AG04450 (cell line): ENCODE results near the gene S100A2. TPM values are rescaled to one million over a fixed set of nuclear protein-coding genes. Genes with fewer than 3 reads are reported as not detected.

ENCODE experiments used
- CTCF ChIA-PET: fragments of 300-600, 350-600 bp; formaldehyde crosslinking; extraction: SDS; loops from one replicate; lab custom pipeline; 2022; ENCODE audit warnings: antibody characterized with exemption, inconsistent platforms; lab: Charles Lee
- POLR2A ChIA-PET: fragments of 350-600 bp; formaldehyde crosslinking; extraction: SDS; loops from one replicate; lab custom pipeline; 2021; ENCODE audit warnings: antibody characterized with exemption, inconsistent platforms; lab: Yijun Ruan, JAX
- DNase-seq: peaks from one replicate; pipeline ENCODE4 v3.0.0-alpha.2; 2011; ENCODE audit warnings: low read depth, low spot score
- H3K27ac ChIP-seq: one replicate; pipeline ENCODE4 v1.5.1; 2012; ENCODE audit warnings: low read depth, low read length, control low read depth
- H3K27me3 ChIP-seq: one replicate; pipeline ENCODE4 v1.6.0; 2012; ENCODE audit warnings: low read length; ENCODE audit not compliant: control insufficient read depth, insufficient read depth
- H3K4me3 ChIP-seq: 2 replicates; pipeline ENCODE4 v1.5.1; 2011; ENCODE audit warnings: mild to moderate bottlenecking, low read depth, low read length, control low read depth
- H3K9me3 ChIP-seq: 2 replicates; pipeline ENCODE4 v1.5.1; 2012; ENCODE audit warnings: low read length; ENCODE audit not compliant: control insufficient read depth, insufficient read depth
- CTCF ChIP-seq: IDR thresholded peaks from 2 replicates; pipeline ENCODE4 v1.5.1; 2011; ENCODE audit warnings: low read depth, low read length, control low read depth, inconsistent platforms
- polyA plus RNA-seq: library from polyadenylated mRNA; depleted of rRNA; stranded (reverse); fragments of >200 nt; gene quantifications from 2 replicates; pipeline ENCODE4 v1.2.3, GENCODE V29; 2011

Gene S100A2
- polyA plus RNA-seq, 1 experiment = 5.2 TPM

GRCh38 chr1:153573351-153573750 is 7.7 kb upstream of the S100A2 start:
- Histone ChIP-seq H3K27ac (peak overlapping the region; percentile 32), H3K4me3 (no peak overlapping the region), H3K27me3 (no peaks in the 10 kb centered on the region), H3K9me3 (no peaks in the 10 kb centered on the region; the same call in 1 of the 2 replicates)
- POLR2A ChIA-PET = interaction anchor here (0.7 to 2.1 kb wide), 6 partner anchors 22 to 71 kb away, joined by 3 to 14 read pairs (median 7); partner anchors contain the start of genes CHTOP and S100A13
- DNase-seq = no peak
- no peak for TF ChIP-seq CTCF
- CTCF ChIA-PET = interaction anchor here (0.5 to 7.0 kb wide), 33 partner anchors 8 to 413 kb away, joined by 3 to 165 read pairs (median 11); partner anchors contain the start of genes CHTOP, ILF2, INTS3 and RAB13

DNA sequence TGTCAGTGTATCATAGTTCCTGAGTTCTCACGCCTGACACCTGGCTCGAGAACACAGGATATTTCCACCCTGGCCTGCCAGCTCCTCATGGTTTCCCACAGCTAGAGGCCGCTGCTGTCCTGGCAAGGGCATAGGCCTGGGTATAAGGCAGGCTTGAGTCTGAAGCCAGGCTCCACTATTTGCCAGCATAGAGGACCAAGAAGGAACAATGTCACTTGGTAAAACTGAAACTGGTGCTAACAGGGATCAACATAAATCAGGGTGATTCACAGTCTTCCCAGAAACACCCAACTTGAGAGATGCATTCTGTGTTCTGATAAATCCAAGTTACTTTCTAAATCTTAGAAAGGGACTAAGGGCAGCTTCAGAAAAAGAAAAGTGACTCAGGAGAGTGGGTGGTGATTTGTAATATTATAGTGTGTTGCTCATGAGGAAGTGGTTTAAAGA is 6.9 kb upstream of the S100A2 start:
- Histone ChIP-seq H3K9me3 (no peaks in the 10 kb centered on the region; the same call in 1 of the 2 replicates), H3K4me3 (peak overlapping the region; percentile 18; the same call in 1 of the 2 replicates), H3K27me3 (no peaks in the 10 kb centered on the region), H3K27ac (peak overlapping the region; percentile 77)
- ChIA-PET POLR2A (interaction anchor here (0.7 to 2.1 kb wide), 7 partner anchors 23 to 72 kb away, joined by 3 to 14 read pairs (median 6); partner anchors contain the start of genes CHTOP and S100A13), CTCF (interaction anchor here (0.6 to 7.0 kb wide), 55 partner anchors 9 to 414 kb away, joined by 3 to 165 read pairs (median 7); partner anchors contain the start of genes CHTOP, ILF2, INTS3 and RAB13)
- no peak for DNase-seq
- TF ChIP-seq CTCF = peak; percentile 89

- Histone ChIP-seq H3K27ac (peak overlapping the region; percentile 77), H3K9me3 (no peaks in the 10 kb centered on the region; the same call in 1 of the 2 replicates), H3K4me3 (no peak overlapping the region), H3K27me3 (no peaks in the 10 kb centered on the region)
- ChIA-PET CTCF (interaction anchor here (0.6 to 7.0 kb wide), 49 partner anchors 9 to 415 kb away, joined by 3 to 165 read pairs (median 7); partner anchors contain the start of genes CHTOP, ILF2, RAB13 and S100A13), POLR2A (interaction anchor here (1.7 to 2.1 kb wide), 4 partner anchors 41 to 72 kb away, joined by 4 to 12 read pairs (median 6); partner anchors contain the start of gene S100A13)
- no peak for DNase-seq
- no peak for TF ChIP-seq CTCF
Measured at GRCh38 chr1:153571706-153572105, 6.1 kb upstream of the S100A2 start.

DNA sequence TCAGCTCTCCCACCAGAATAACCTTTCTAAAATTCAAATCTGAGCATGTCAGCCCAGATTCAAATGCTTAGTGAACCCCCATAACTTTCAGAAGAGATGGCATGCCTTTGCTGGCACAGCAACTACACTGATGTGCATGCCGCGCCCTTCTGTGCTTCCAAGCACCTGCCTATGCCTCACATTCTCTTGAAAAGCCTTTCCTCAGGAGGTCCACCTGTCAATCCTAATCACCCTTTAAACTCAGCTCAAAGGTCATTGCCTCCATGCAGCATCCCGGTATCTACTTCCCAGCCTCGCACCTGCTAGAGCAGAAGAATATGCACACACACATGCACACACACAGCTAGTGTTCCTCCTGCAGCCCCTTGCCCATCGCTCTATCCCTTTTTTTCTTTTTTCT is 5.2 kb upstream of the S100A2 start:
- Histone ChIP-seq H3K4me3 (no peak overlapping the region), H3K27me3 (no peaks in the 10 kb centered on the region), H3K27ac (no peak overlapping the region), H3K9me3 (no peaks in the 10 kb centered on the region; the same call in 1 of the 2 replicates)
- no peak for DNase-seq
- ChIA-PET CTCF (interaction anchor here (0.6 to 7.0 kb wide), 15 partner anchors 16 to 219 kb away, joined by 3 to 165 read pairs (median 7); partner anchors contain the start of genes S100A13, S100A14, S100A16 and S100A6), POLR2A (no interaction called here)
- TF ChIP-seq CTCF = no peak

GRCh38 chr1:153569465-153569864 is 3.8 kb upstream of the S100A2 start:
- TF ChIP-seq CTCF = no peak
- ChIA-PET CTCF (interaction anchor here (0.8 to 7.0 kb wide), 14 partner anchors 8 to 179 kb away, joined by 3 to 165 read pairs (median 10); partner anchors contain the start of genes S100A13, S100A14, S100A16 and S100A6), POLR2A (interaction anchor here (2.4 kb wide), 1 partner anchor 37 kb away, joined by 20 read pairs; no protein-coding TSS in a partner anchor)
- H3K9me3 ChIP-seq = no peaks in the 10 kb centered on the region
- H3K27me3 ChIP-seq = no peaks in the 10 kb centered on the region
- H3K27ac ChIP-seq = no peak overlapping the region
- H3K4me3 ChIP-seq = no peak overlapping the region
- DNase-seq = no peak
